H1 (cell line): ENCODE data around the gene ST6GALNAC2. TPM values are rescaled to one million over a fixed set of nuclear protein-coding genes. Genes with fewer than 3 reads are reported as not detected.

Experiments used
- CTCF ChIA-PET: fragments of 300-600 bp; sonication (Branson Sonifier 250); formaldehyde crosslinking; loops from one replicate; lab custom pipeline; 2021; ENCODE audit not compliant: partially characterized antibody; lab: Charles Lee
- POLR2A ChIA-PET: fragments of 300-600 bp; sonication (Branson Sonifier 250); formaldehyde crosslinking; loops from one replicate; lab custom pipeline; 2021; ENCODE audit warnings: inconsistent platforms; ENCODE audit not compliant: partially characterized antibody; lab: Charles Lee
- DNase-seq, 2 experiments: peaks; one replicate each; pipeline versions ENCODE4 v3.0.0 to v3.0.0-alpha.2; 2010 to 2022; ENCODE audit warnings: low spot score in 2 of 2, low read depth in 1 of 2, mixed read lengths in 1 of 2
- FAIRE-seq: peaks from 2 replicates; lab custom pipeline; 2011; peaks lifted over from hg19 to GRCh38; lab: Jason Lieb, UNC
- H2AFZ ChIP-seq: 2 replicates; pipeline ENCODE4 v1.8.1; 2012; ENCODE audit warnings: low read length, inconsistent platforms
- H2AK5ac ChIP-seq: 2 replicates; pipeline ENCODE4 v1.6.1; 2013; ENCODE audit warnings: low read depth, low read length
- H2BK120ac ChIP-seq: replicated peaks from 2 replicates; pipeline ENCODE3; 2013; ENCODE audit warnings: low read depth, low read length, inconsistent platforms
- H2BK12ac ChIP-seq: 2 replicates; pipeline ENCODE4 v1.6.1; 2013; ENCODE audit warnings: low read depth, low read length
- H2BK15ac ChIP-seq: 2 replicates; pipeline ENCODE4 v1.6.1; 2013; ENCODE audit warnings: low read length
- H2BK20ac ChIP-seq: 2 replicates; pipeline ENCODE4 v1.6.1; 2013; ENCODE audit warnings: low read length
- H2BK5ac ChIP-seq: 2 replicates; pipeline ENCODE4 v1.6.1; 2013; ENCODE audit warnings: low read depth, low read length
- H3K14ac ChIP-seq: 2 replicates; pipeline ENCODE4 v1.6.1; 2013; ENCODE audit warnings: inconsistent platforms; ENCODE audit not compliant: insufficient read length
- H3K18ac ChIP-seq: 2 replicates; pipeline ENCODE4 v1.6.1; 2013; ENCODE audit warnings: low read length; ENCODE audit errors: extremely low read depth
- H3K23ac ChIP-seq: 2 replicates; pipeline ENCODE4 v1.6.1; 2013; ENCODE audit warnings: inconsistent platforms; ENCODE audit not compliant: insufficient read length
- H3K23me2 ChIP-seq: 2 replicates; pipeline ENCODE4 v1.6.1; 2013; ENCODE audit warnings: low read depth, low read length
- H3K27ac ChIP-seq: 2 replicates; pipeline ENCODE4 v1.6.1; 2011; ENCODE audit warnings: low read depth, low read length, inconsistent platforms
- H3K27me3 ChIP-seq, 4 experiments: replicated peaks in 1 of 4; 1 replicate in 1 of 4; 2 replicates in 3 of 4; pipeline versions ENCODE4 v1.6.1 to v1.8.1; 2011 to 2013; ENCODE audit warnings: low read length in 3 of 4, mild to moderate bottlenecking in 3 of 4, inconsistent platforms in 2 of 4, mixed read lengths in 2 of 4, moderate library complexity in 1 of 4; ENCODE audit not compliant: control insufficient read depth in 3 of 4, insufficient read depth in 3 of 4; ENCODE audit errors: extremely low read depth in 1 of 4
- H3K36me3 ChIP-seq, 4 experiments: 2 replicates each; pipeline versions ENCODE4 v1.6.1 to v1.8.1; 2011 to 2013; ENCODE audit warnings: mild to moderate bottlenecking in 4 of 4, low read length in 3 of 4, moderate library complexity in 2 of 4, control low read depth in 1 of 4, inconsistent platforms in 1 of 4; ENCODE audit not compliant: insufficient read depth in 4 of 4, control insufficient read depth in 2 of 4
- H3K4ac ChIP-seq: replicated peaks from 2 replicates; pipeline ENCODE3; 2013; ENCODE audit warnings: low read length, low read depth, mixed read lengths, inconsistent platforms; ENCODE audit not compliant: insufficient read length
- H3K4me1 ChIP-seq, 4 experiments: replicated peaks in 1 of 4; 1 replicate in 1 of 4; 2 replicates in 3 of 4; pipeline versions ENCODE4 v1.6.1 to v1.8.1; 2011 to 2013; ENCODE audit warnings: low read length in 3 of 4, inconsistent platforms in 2 of 4, mixed read lengths in 1 of 4; ENCODE audit not compliant: insufficient read depth in 4 of 4, control insufficient read depth in 3 of 4
- H3K4me2 ChIP-seq, 2 experiments: 2 replicates each; pipeline versions ENCODE4 v1.6.1 to v1.8.1; 2011 to 2013; ENCODE audit warnings: low read depth in 2 of 2, low read length in 2 of 2, control low read depth in 1 of 2, inconsistent platforms in 1 of 2, mild to moderate bottlenecking in 1 of 2; ENCODE audit not compliant: insufficient read depth in 1 of 2
- H3K4me3 ChIP-seq, 4 experiments: fragments of 200-600, 300-600 bp in 1 of 4; sonication (generic), shearing (Covaris generic), sonication (Bioruptor Twin) in 1 of 4; 2 replicates each; pipeline versions ENCODE4 v1.5.1 to v1.8.1; 2011 to 2016; ENCODE audit warnings: low read length in 4 of 4, low read depth in 3 of 4, control low read depth in 2 of 4, inconsistent platforms in 2 of 4, mild to moderate bottlenecking in 2 of 4, mixed read lengths in 1 of 4, moderate library complexity in 1 of 4; ENCODE audit not compliant: insufficient read depth in 2 of 4; ENCODE audit errors: extremely low read depth in 1 of 4
- H3K56ac ChIP-seq: replicated peaks from 2 replicates; pipeline ENCODE3; 2013; ENCODE audit warnings: low read depth, mild to moderate bottlenecking, mixed read lengths, low read length, inconsistent platforms; ENCODE audit not compliant: insufficient read length
- H3K79me1 ChIP-seq: 2 replicates; pipeline ENCODE4 v1.6.1; 2013; ENCODE audit warnings: low read depth, low read length, control low read depth
- H3K79me2 ChIP-seq, 2 experiments: 2 replicates each; pipeline versions ENCODE4 v1.6.1 to v1.8.1; 2012 to 2013; ENCODE audit warnings: low read length in 2 of 2, mild to moderate bottlenecking in 2 of 2, inconsistent platforms in 1 of 2; ENCODE audit not compliant: insufficient read depth in 2 of 2, control insufficient read depth in 1 of 2
- H3K9ac ChIP-seq, 4 experiments: replicated peaks in 1 of 4; 1 replicate in 1 of 4; 2 replicates in 3 of 4; pipeline versions ENCODE4 v1.6.1 to v1.8.1; 2011 to 2013; ENCODE audit warnings: low read depth in 3 of 4, low read length in 3 of 4, control low read depth in 2 of 4, mild to moderate bottlenecking in 2 of 4, moderate library complexity in 2 of 4, inconsistent platforms in 1 of 4; ENCODE audit errors: extremely low read depth in 1 of 4
- H3K9me3 ChIP-seq, 2 experiments: 2 replicates each; pipeline versions ENCODE4 v1.6.1 to v1.8.1; 2012 to 2013; ENCODE audit warnings: mild to moderate bottlenecking in 2 of 2, moderate library complexity in 2 of 2, control low read depth in 1 of 2, inconsistent platforms in 1 of 2, low read depth in 1 of 2, low read length in 1 of 2, mixed read lengths in 1 of 2; ENCODE audit not compliant: insufficient read depth in 2 of 2
- H4K20me1 ChIP-seq, 2 experiments: replicated peaks in 1 of 2; 2 replicates each; pipeline versions ENCODE3 to v1.8.1; 2011 to 2013; ENCODE audit warnings: inconsistent platforms in 2 of 2, low read length in 2 of 2, mild to moderate bottlenecking in 1 of 2; ENCODE audit not compliant: insufficient read depth in 2 of 2, control insufficient read depth in 1 of 2
- H4K5ac ChIP-seq: 2 replicates; pipeline ENCODE4 v1.6.1; 2013; ENCODE audit warnings: low read length, low read depth, mixed read lengths, inconsistent platforms; ENCODE audit not compliant: insufficient read length
- H4K8ac ChIP-seq: 2 replicates; pipeline ENCODE4 v1.8.0; 2013; ENCODE audit warnings: mild to moderate bottlenecking, moderate library complexity, low read length, inconsistent platforms; ENCODE audit not compliant: insufficient read depth; ENCODE audit errors: extremely low read depth
- H4K91ac ChIP-seq: replicated peaks from 2 replicates; pipeline ENCODE3; 2013; ENCODE audit warnings: low read length, mixed read lengths, inconsistent platforms; ENCODE audit not compliant: insufficient read length
- EZH2 ChIP-seq: fragments of 200-600 bp; sonication (generic); IDR thresholded peaks from 2 replicates; pipeline ENCODE4 v1.7.1; 2012; ENCODE audit warnings: low read depth, mild to moderate bottlenecking, moderate library complexity, low read length, inconsistent platforms; ENCODE audit not compliant: severe bottlenecking
- HDAC6 ChIP-seq: IDR thresholded peaks from one replicate; pipeline ENCODE4 v1.7.1; 2012; ENCODE audit warnings: low read depth, mild to moderate bottlenecking, inconsistent platforms, low read length, moderate library complexity
- SIN3A ChIP-seq, 2 experiments: IDR thresholded peaks in 1 of 2; conservative IDR thresholded peaks in 1 of 2; 2 replicates each; pipeline ENCODE4 v1.6.1; 2011 to 2012; ENCODE audit warnings: low read length in 2 of 2, improper control_type of control experiment in 1 of 2, low read depth in 1 of 2, mild to moderate bottlenecking in 1 of 2
- YY1 ChIP-seq: IDR thresholded peaks from 2 replicates; pipeline ENCODE4 v1.6.1; 2011; ENCODE audit warnings: low read depth, mild to moderate bottlenecking, low read length
- WGBS, 2 experiments: shearing (Covaris generic) in 1 of 2; methylation state at CpG; one replicate each; pipeline versions ENCODE4 v1.1.6 to v1.1.7; 2013 to 2015; ENCODE audit warnings: low lambda C conversion rate in 2 of 2, mixed read lengths in 2 of 2, inconsistent platforms in 1 of 2, low coverage in 1 of 2, missing lambda C conversion rate in 1 of 2; ENCODE audit not compliant: insufficient replicate concordance in 2 of 2, insufficient coverage in 1 of 2, insufficient read length in 1 of 2; ENCODE audit errors: extremely low coverage in 1 of 2, missing lambda C conversion rate in 1 of 2; 5-methylcytosine and 5-hydroxymethylcytosine counted together
- polyA plus RNA-seq, 7 experiments: library from polyadenylated mRNA; depleted of rRNA in 3 of 7; stranded (reverse) in 5 of 7; unstranded in 2 of 7; fragments of >200 nt in 5 of 7; fragments of 200-250 nt in 2 of 7; gene quantifications; 1 replicate in 5 of 7; 2 replicates in 1 of 7; 4 replicates in 1 of 7; pipeline versions ENCODE4 v1.2.1 to v1.2.3, GENCODE V29; 2011 to 2013; ENCODE audit warnings: missing spikeins in 2 of 7, mixed read lengths in 2 of 7
- total RNA-seq: library from RNA; stranded (reverse); fragmentation: NEBNext Ultra II Directional; extraction: Animal tissue kit (Norgen Biotek cat#: 25700); gene quantifications from 2 replicates; pipeline ENCODE4 v1.2.1, GENCODE V29; 2021

The ST6GALNAC2 gene
- total and polyA plus RNA-seq, 2 of the 8 experiments (the other 6 are each of a cell fraction or from before 2014, with no cell fraction given) = 0.09 TPM; not detected in 1

GRCh38 chr17:76570877-76571471 lies 14.7 kb downstream of the ST6GALNAC2 start:
- no peak overlapping the region for H2BK12ac ChIP-seq
- POLR2A ChIA-PET = interaction anchor here (1.4 to 7.7 kb wide), 5 partner anchors 10 to 118 kb away, joined by 3 to 133 read pairs (median 5); partner anchors contain the start of gene ST6GALNAC2
- no peak overlapping the region for H3K27ac ChIP-seq
- H3K4me1 ChIP-seq = peaks cover 0 to 21% (median 5%) of the 10 kb centered on the region in 4 experiments; a peak in 6 of 7 replicates
- no peaks in the 10 kb centered on the region for H3K9me3 ChIP-seq
- peaks cover 12 to 17% of the 10 kb centered on the region in 2 experiments for H4K20me1 ChIP-seq
- no peak overlapping the region for H3K9ac ChIP-seq
- FAIRE-seq = no peak
- H2BK120ac ChIP-seq = no peak overlapping the region
- DNase-seq = no peak
- no peak overlapping the region for H3K4ac ChIP-seq
- no peak overlapping the region for H2AK5ac ChIP-seq
- H4K5ac ChIP-seq = no peak overlapping the region
- H4K8ac ChIP-seq = no peak overlapping the region
- H3K79me2 ChIP-seq = no peaks in the 10 kb centered on the region
- H3K23ac ChIP-seq = no peak overlapping the region
- H2BK20ac ChIP-seq = no peak overlapping the region
- no peak overlapping the region for H3K4me2 ChIP-seq
- peaks cover under 1 to 8% (median 4%) of the 10 kb centered on the region in 4 experiments; a peak in 3 of 8 replicates for H3K36me3 ChIP-seq
- H3K14ac ChIP-seq = no peak overlapping the region
- 95% methylated on average over 13 of the region's 13 CpGs; no CpG with 5 or more reads in 1 of the 2 experiments for WGBS, 2 experiments
- H3K23me2 ChIP-seq = no peaks in the 10 kb centered on the region; the same call in 1 of the 2 replicates
- TF ChIP-seq SIN3A (conservative IDR thresholded peaks at IDR 0.05 in 1 of 2, IDR thresholded peaks at IDR 0.05 in 1 of 2; ENCODE audit: low read depth in 1 of 2, low read length in 2 of 2) (no peak), EZH2 (no peak), YY1 (peak; percentile 53; the same call in 1 of the 2 replicates), HDAC6 (no peak)
- no peak overlapping the region for H2BK15ac ChIP-seq
- no peak overlapping the region for H3K56ac ChIP-seq
- H3K4me3 ChIP-seq = no peak overlapping the region
- no peak overlapping the region for H4K91ac ChIP-seq
- peaks cover 2% of the 10 kb centered on the region; the same call in 1 of the 2 replicates for H3K79me1 ChIP-seq
- no peak overlapping the region for H3K18ac ChIP-seq
- H2AFZ ChIP-seq = no peak overlapping the region
- no peak overlapping the region for H2BK5ac ChIP-seq
- CTCF ChIA-PET = interaction anchor here (0.7 to 9.3 kb wide), 18 partner anchors 9 to 358 kb away, joined by 3 to 71 read pairs (median 4); partner anchors contain the start of genes AANAT and PRCD
- no peaks in the 10 kb centered on the region; a peak in 2 of 7 replicates for H3K27me3 ChIP-seq
